ENCODE measurements around the gene UGT1A5.

DNA sequence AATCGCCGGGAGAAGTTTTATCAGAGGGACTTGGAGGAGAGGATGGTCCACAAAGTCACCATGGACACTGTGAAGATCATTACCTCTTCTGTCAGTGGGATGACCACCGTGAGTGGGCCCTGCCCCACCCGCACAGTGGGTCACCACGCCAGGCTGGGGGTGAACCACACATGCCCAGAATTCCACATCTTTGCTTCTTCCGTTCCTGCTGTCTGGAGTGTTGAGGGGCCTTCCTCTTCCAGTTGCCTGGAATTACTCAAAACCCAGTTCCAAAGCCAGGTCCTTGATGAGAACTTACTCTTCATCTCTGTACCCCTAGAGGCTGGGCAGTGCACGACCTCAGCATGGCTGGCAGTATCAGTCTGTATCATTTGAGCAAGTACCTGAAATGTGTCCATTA is 87.5 kb downstream of the UGT1A5 start:
- TF ChIP-seq GATA2 (IDR thresholded peaks at IDR 0.05; ENCODE audit: low read depth, low read length), result no peak
- no peak for TF ChIP-seq GATA3 (IDR thresholded peaks at IDR 0.05; ENCODE audit: low read depth, low read length)

Data from SH-SY5Y (cell line).